UCSD-AML1 (cell line): Measurements from ENCODE around the gene PKP2.

ENCODE experiments used
- DNase-seq: peaks from one replicate; lab custom pipeline; 2025; ENCODE audit not compliant: unreplicated experiment; lab: John Stamatoyannopoulos, UW

PKP2 gene

GRCh38 chr12:32756476-32757066 is 140.0 kb downstream of the PKP2 start:
- no peak for DNase-seq

GRCh38 chr12:32755654-32756475 is 140.7 kb downstream of the PKP2 start, which contains the start of gene YARS2:
TSS of gene YARS2 (minus strand) at chr12:32755897. CDS start at chr12:32755874, 23 bp downstream.
- peak; percentile 92 for DNase-seq

- peak; percentile 83 for DNase-seq
These were observed 141.4 kb downstream of the PKP2 start for GRCh38 chr12:32755051-32755653.

GRCh38 chr12:32754111-32754510 is 142.5 kb downstream of the PKP2 start:
- DNase-seq = no peak

- no peak for DNase-seq
These were observed 143.0 kb downstream of the PKP2 start for GRCh38 chr12:32753605-32754004.

- DNase-seq = no peak
These were observed 153.3 kb downstream of the PKP2 start for GRCh38 chr12:32743264-32743663.

GRCh38 chr12:32742133-32742532 is 154.4 kb downstream of the PKP2 start:
- no peak for DNase-seq
